ENCODE measurements around the gene MANSC4. TPM values are rescaled to one million over a fixed set of nuclear protein-coding genes. Genes with fewer than 3 reads are reported as not detected.

The MANSC4 gene
- total RNA-seq, 2 donors from 2014 or later, result not detected

- DNase-seq (ENCODE audit: low spot score), result no peak
- no peak overlapping the region for H3K4me3 ChIP-seq
- no peaks in the 10 kb centered on the region for H3K36me3 ChIP-seq
- no peaks in the 10 kb centered on the region for H3K9me3 ChIP-seq
- TF ChIP-seq, protein P1, sequence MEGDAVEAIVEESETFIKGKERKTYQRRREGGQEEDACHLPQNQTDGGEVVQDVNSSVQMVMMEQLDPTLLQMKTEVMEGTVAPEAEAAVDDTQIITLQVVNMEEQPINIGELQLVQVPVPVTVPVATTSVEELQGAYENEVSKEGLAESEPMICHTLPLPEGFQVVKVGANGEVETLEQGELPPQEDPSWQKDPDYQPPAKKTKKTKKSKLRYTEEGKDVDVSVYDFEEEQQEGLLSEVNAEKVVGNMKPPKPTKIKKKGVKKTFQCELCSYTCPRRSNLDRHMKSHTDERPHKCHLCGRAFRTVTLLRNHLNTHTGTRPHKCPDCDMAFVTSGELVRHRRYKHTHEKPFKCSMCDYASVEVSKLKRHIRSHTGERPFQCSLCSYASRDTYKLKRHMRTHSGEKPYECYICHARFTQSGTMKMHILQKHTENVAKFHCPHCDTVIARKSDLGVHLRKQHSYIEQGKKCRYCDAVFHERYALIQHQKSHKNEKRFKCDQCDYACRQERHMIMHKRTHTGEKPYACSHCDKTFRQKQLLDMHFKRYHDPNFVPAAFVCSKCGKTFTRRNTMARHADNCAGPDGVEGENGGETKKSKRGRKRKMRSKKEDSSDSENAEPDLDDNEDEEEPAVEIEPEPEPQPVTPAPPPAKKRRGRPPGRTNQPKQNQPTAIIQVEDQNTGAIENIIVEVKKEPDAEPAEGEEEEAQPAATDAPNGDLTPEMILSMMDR (IDR thresholded peaks at IDR 0.05), result no peak
- H3K27me3 ChIP-seq, result no peaks in the 10 kb centered on the region
- no peaks in the 10 kb centered on the region for H3K4me1 ChIP-seq
- no peak overlapping the region for H3K27ac ChIP-seq
Measured at GRCh38 chr12:27769142-27769673, 10.8 kb downstream of the MANSC4 start.

DNA sequence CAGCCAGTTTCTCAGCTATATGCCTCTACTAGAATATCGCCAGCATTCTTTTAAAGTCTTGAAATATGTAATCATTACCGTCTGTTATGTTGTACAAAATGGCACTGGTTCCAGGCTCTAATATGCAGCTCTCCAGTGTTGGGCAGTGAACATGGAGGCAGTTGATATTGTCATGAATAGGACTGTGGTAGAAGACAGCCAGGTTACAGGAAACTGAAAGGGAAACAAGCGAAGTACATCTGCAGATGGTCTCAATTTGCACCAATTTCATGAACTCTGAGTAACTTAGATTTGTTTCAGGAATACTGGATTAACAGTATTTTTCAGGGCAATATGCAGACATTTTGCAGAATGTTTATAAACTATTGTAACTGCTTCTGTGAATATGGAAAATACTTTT lies 13.4 kb downstream of the MANSC4 start:
- no peaks in the 10 kb centered on the region for H3K9me3 ChIP-seq
- H3K4me3 ChIP-seq, result no peak overlapping the region
- TF ChIP-seq, protein P1 (IDR thresholded peaks at IDR 0.05), result no peak
- H3K27ac ChIP-seq, result no peak overlapping the region
- H3K27me3 ChIP-seq, result no peaks in the 10 kb centered on the region
- no peaks in the 10 kb centered on the region for H3K36me3 ChIP-seq
- no peaks in the 10 kb centered on the region for H3K4me1 ChIP-seq
- no peak for DNase-seq (ENCODE audit: low spot score)

- no peak for DNase-seq (ENCODE audit: low spot score)
Measured at GRCh38 chr12:27762757-27763156, 17.3 kb downstream of the MANSC4 start.

DNA sequence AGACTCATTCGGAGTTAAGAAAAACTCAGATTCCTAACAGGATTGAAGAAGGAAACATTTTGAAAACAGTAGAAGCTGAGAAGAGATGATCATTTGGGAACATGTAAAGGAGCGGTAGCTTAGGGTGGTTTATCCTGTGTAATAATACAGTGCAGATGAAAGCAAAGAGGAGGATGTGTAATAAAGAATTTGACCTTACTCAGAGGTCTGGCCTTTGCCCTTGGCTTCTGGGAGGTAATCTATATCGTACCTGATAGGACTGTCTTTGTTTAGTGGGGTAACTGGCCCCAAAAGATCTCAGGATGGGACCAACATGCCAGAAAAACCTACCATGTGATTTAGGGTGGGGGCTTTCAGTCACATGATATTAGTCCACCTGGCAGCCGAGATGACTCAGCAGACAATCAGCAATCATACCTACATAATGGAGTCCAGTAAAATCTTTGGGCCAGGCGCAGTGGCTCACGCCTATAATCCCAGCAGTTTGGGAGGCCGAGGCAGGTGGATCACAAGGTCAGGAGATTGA lies 23.3 kb downstream of the MANSC4 start:
- Histone ChIP-seq H3K27ac (no peak overlapping the region), H3K27me3 (no peaks in the 10 kb centered on the region), H3K4me3 (no peak overlapping the region), H3K9me3 (no peaks in the 10 kb centered on the region), H3K4me1 (no peaks in the 10 kb centered on the region), H3K36me3 (peaks cover 25% of the 10 kb centered on the region)
- DNase-seq (ENCODE audit: low spot score), result no peak
- TF ChIP-seq, protein P1 (IDR thresholded peaks at IDR 0.05), result no peak

More at GRCh38 chr12:27762757-27763156, 17.3 kb downstream of the MANSC4 start:
- no peak overlapping the region for H3K4me3 ChIP-seq
- H3K27ac ChIP-seq, result no peak overlapping the region
- TF ChIP-seq, protein P1 (IDR thresholded peaks at IDR 0.05), result no peak
- H3K36me3 ChIP-seq, result no peaks in the 10 kb centered on the region
- no peaks in the 10 kb centered on the region for H3K27me3 ChIP-seq
- no peaks in the 10 kb centered on the region for H3K9me3 ChIP-seq
- H3K4me1 ChIP-seq, result no peaks in the 10 kb centered on the region

DNA sequence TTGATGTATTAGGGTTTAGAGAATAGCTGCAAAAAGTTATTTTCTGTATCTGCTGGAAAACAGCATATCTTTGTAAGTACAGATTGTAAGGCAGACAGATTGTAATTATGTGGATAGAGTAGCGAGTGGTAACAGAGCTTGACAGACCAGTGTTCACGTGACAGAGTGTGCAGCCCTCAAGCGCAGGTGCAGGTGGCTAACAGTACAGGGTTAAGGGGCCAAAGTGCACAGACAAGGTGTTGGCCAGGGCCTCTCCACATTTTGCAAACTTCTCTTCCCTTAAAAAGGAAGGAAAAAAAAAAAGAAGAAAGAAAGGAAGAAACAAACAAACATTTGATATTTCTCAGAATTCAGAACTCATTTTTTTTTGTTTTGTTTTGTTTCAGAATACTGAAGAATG lies 25.2 kb downstream of the MANSC4 start:
- Histone ChIP-seq H3K27ac (no peak overlapping the region), H3K4me3 (no peak overlapping the region), H3K9me3 (no peaks in the 10 kb centered on the region), H3K27me3 (no peaks in the 10 kb centered on the region), H3K36me3 (peaks cover 25% of the 10 kb centered on the region), H3K4me1 (no peaks in the 10 kb centered on the region)
- no peak for DNase-seq (ENCODE audit: low spot score)
- TF ChIP-seq, protein P1 (IDR thresholded peaks at IDR 0.05), result no peak
